Endodermal cell (in vitro differentiated cells): ENCODE data around the gene LBHD1. TPM values are rescaled to one million over a fixed set of nuclear protein-coding genes. Genes with fewer than 3 reads are reported as not detected.

Source experiments
- DNase-seq: peaks from one replicate; pipeline ENCODE4 v3.0.0-alpha.2; 2017
- H3K27ac ChIP-seq: 2 replicates; pipeline ENCODE4 v1.5.1; 2013; ENCODE audit warnings: mild to moderate bottlenecking, low read depth, low read length, moderate library complexity
- H3K27me3 ChIP-seq: 2 replicates; pipeline ENCODE4 v1.6.1; 2013; ENCODE audit warnings: mild to moderate bottlenecking, low read length, moderate library complexity; ENCODE audit not compliant: insufficient read depth, control insufficient read depth, poor library complexity, severe bottlenecking
- H3K36me3 ChIP-seq: 2 replicates; pipeline ENCODE4 v1.7.0; 2013; ENCODE audit warnings: mild to moderate bottlenecking, low read length, moderate library complexity; ENCODE audit not compliant: control insufficient read depth, insufficient read depth
- H3K4me1 ChIP-seq: one replicate; pipeline ENCODE4 v1.7.0; 2013; ENCODE audit warnings: low read length; ENCODE audit not compliant: control insufficient read depth, insufficient read depth
- H3K4me3 ChIP-seq: 2 replicates; pipeline ENCODE4 v1.5.1; 2013; ENCODE audit warnings: mild to moderate bottlenecking, low read length, moderate library complexity
- H3K9ac ChIP-seq: 2 replicates; pipeline ENCODE4 v1.6.1; 2013; ENCODE audit warnings: mild to moderate bottlenecking, low read length, moderate library complexity; ENCODE audit not compliant: poor library complexity, severe bottlenecking; ENCODE audit errors: extremely low read depth
- H3K9me3 ChIP-seq: 2 replicates; pipeline ENCODE4 v1.6.1; 2013; ENCODE audit warnings: mild to moderate bottlenecking, low read length, moderate library complexity; ENCODE audit not compliant: control insufficient read depth
- H3K27ac Mint-ChIP-seq: 2 replicates; pipeline ENCODE4 v1.8.0; 2020; ENCODE audit warnings: mixed read lengths
- H3K27me3 Mint-ChIP-seq: 2 replicates; pipeline ENCODE4 v1.8.0; 2021; ENCODE audit warnings: mild to moderate bottlenecking, mixed read lengths; ENCODE audit not compliant: insufficient read depth
- H3K36me3 Mint-ChIP-seq: 2 replicates; pipeline ENCODE4 v1.8.0; 2020; ENCODE audit warnings: low read depth, mixed read lengths
- H3K4me1 Mint-ChIP-seq: 2 replicates; pipeline ENCODE4 v1.8.0; 2020; ENCODE audit warnings: mixed read lengths
- H3K4me3 Mint-ChIP-seq: 2 replicates; pipeline ENCODE4 v1.8.0; 2020; ENCODE audit warnings: mild to moderate bottlenecking, moderate library complexity, mixed read lengths
- H3K9me3 Mint-ChIP-seq: 2 replicates; pipeline ENCODE4 v1.8.0; 2020; ENCODE audit warnings: mild to moderate bottlenecking, mixed read lengths
- CTCF ChIP-seq: fragments of 200-600 bp; sonication (generic); conservative IDR thresholded peaks from 2 replicates; pipeline ENCODE4 v1.5.0; 2021; ENCODE audit warnings: antibody characterized with exemption, mild to moderate bottlenecking
- WGBS, 2 experiments: methylation state at CpG; one replicate each; pipeline versions ENCODE4 v1.1.5 to v1.1.7; 2013; ENCODE audit warnings: missing lambda C conversion rate in 2 of 2, mixed read lengths in 1 of 2; ENCODE audit not compliant: insufficient coverage in 1 of 2, insufficient read length in 1 of 2; 5-methylcytosine and 5-hydroxymethylcytosine counted together
- total RNA-seq, 2 donors: library from RNA; stranded (reverse); fragmentation: NEBNext Ultra II Directional in 1 of 2; extraction: Animal tissue kit (Norgen Biotek cat#: 25700) in 1 of 2; gene quantifications; 2 replicates in 1 of 2; 3 replicates in 1 of 2; pipeline ENCODE4 v1.2.1, GENCODE V29; 2021

Gene LBHD1
- total RNA-seq, 2 donors from 2014 or later: 7.5 to 14.1 TPM

GRCh38 chr11:62645671-62645945, 26.5 kb downstream of the LBHD1 start:
- DNase-seq: no peak
- WGBS, 2 experiments: 40 to 43% methylated on average over 9 to 11 of the region's 11 CpGs

GRCh38 chr11:62644220-62644619, 27.8 kb downstream of the LBHD1 start:
- H3K9me3 Mint-ChIP-seq: no peaks in the 10 kb centered on the region
- H3K4me3 ChIP-seq: no peak overlapping the region
- no peak overlapping the region for H3K27ac ChIP-seq
- no peaks in the 10 kb centered on the region for H3K4me1 ChIP-seq
- H3K36me3 ChIP-seq: peaks cover 52% of the 10 kb centered on the region
- peaks cover 4% of the 10 kb centered on the region for H3K4me1 Mint-ChIP-seq
- H3K9me3 ChIP-seq: no peaks in the 10 kb centered on the region
- no peak for DNase-seq
- no peaks in the 10 kb centered on the region for H3K27me3 ChIP-seq
- H3K4me3 Mint-ChIP-seq: peak overlapping the region; percentile 96
- peaks cover 42% of the 10 kb centered on the region for H3K36me3 Mint-ChIP-seq
- no peak overlapping the region for H3K27ac Mint-ChIP-seq
- no peaks in the 10 kb centered on the region for H3K27me3 Mint-ChIP-seq
- no peak overlapping the region for H3K9ac ChIP-seq
- no peak for TF ChIP-seq CTCF
- WGBS, 2 experiments: 90 to 96% methylated on average over 8 of the region's 8 CpGs

More at GRCh38 chr11:62645671-62645945, 26.5 kb downstream of the LBHD1 start:
- H3K4me3 Mint-ChIP-seq: peak overlapping the region; percentile 96
- H3K4me1 Mint-ChIP-seq: peaks cover 4% of the 10 kb centered on the region
- H3K4me1 ChIP-seq: no peaks in the 10 kb centered on the region
- no peak for TF ChIP-seq CTCF
- no peaks in the 10 kb centered on the region for H3K27me3 ChIP-seq
- H3K9me3 Mint-ChIP-seq: no peaks in the 10 kb centered on the region
- peak overlapping the region; percentile 98 for H3K27ac Mint-ChIP-seq
- peak overlapping the region; percentile 96 for H3K4me3 ChIP-seq
- H3K9ac ChIP-seq: peak overlapping the region; percentile 99
- no peaks in the 10 kb centered on the region for H3K9me3 ChIP-seq
- peaks cover 40% of the 10 kb centered on the region for H3K36me3 Mint-ChIP-seq
- peaks cover 53% of the 10 kb centered on the region for H3K36me3 ChIP-seq
- H3K27ac ChIP-seq: peak overlapping the region; percentile 95
- no peaks in the 10 kb centered on the region for H3K27me3 Mint-ChIP-seq

- peaks cover 82% of the 10 kb centered on the region for H3K36me3 Mint-ChIP-seq
- Histone ChIP-seq H3K4me1 (no peaks in the 10 kb centered on the region), H3K4me3 (no peak overlapping the region), H3K9me3 (no peaks in the 10 kb centered on the region), H3K9ac (no peak overlapping the region), H3K36me3 (peaks cover 94% of the 10 kb centered on the region), H3K27me3 (no peaks in the 10 kb centered on the region), H3K27ac (no peak overlapping the region)
- WGBS, 2 experiments: 95 to 98% methylated on average over 5 to 6 of the region's 6 CpGs
- no peak overlapping the region for H3K4me3 Mint-ChIP-seq
- H3K4me1 Mint-ChIP-seq: no peaks in the 10 kb centered on the region
- no peaks in the 10 kb centered on the region for H3K9me3 Mint-ChIP-seq
- no peak for DNase-seq
- TF ChIP-seq CTCF: no peak
- peak overlapping the region; percentile 26 for H3K27ac Mint-ChIP-seq
- no peaks in the 10 kb centered on the region for H3K27me3 Mint-ChIP-seq
These were observed 39.6 kb downstream of the LBHD1 start for GRCh38 chr11:62632492-62632891.
